Osteocyte (in vitro differentiated cells): Measurements from ENCODE around the gene VTN. TPM values are rescaled to one million over a fixed set of nuclear protein-coding genes. Genes with fewer than 3 reads are reported as not detected.
A peak's percentile ranks its signal among the peaks of the same experiment; 100 is the strongest.

Source experiments
- DNase-seq: peaks from one replicate; pipeline ENCODE4 v3.0.0; 2021; ENCODE audit warnings: mixed read lengths; ENCODE audit not compliant: unreplicated experiment; ENCODE audit errors: extremely low spot score
- H3K27ac Mint-ChIP-seq: one replicate; pipeline ENCODE4 v1.8.0; 2021; ENCODE audit warnings: mild to moderate bottlenecking, mixed read lengths; ENCODE audit not compliant: unreplicated experiment
- H3K27me3 Mint-ChIP-seq: one replicate; pipeline ENCODE4 v1.8.0; 2021; ENCODE audit warnings: mixed read lengths; ENCODE audit not compliant: unreplicated experiment
- H3K36me3 Mint-ChIP-seq: one replicate; pipeline ENCODE4 v1.8.0; 2021; ENCODE audit warnings: mixed read lengths; ENCODE audit not compliant: unreplicated experiment
- H3K4me1 Mint-ChIP-seq: one replicate; pipeline ENCODE4 v1.8.0; 2021; ENCODE audit warnings: mixed read lengths; ENCODE audit not compliant: unreplicated experiment
- H3K4me3 Mint-ChIP-seq: one replicate; pipeline ENCODE4 v1.8.0; 2021; ENCODE audit warnings: mild to moderate bottlenecking, moderate library complexity, mixed read lengths; ENCODE audit not compliant: unreplicated experiment
- H3K9me3 Mint-ChIP-seq: one replicate; pipeline ENCODE4 v1.8.0; 2021; ENCODE audit warnings: mixed read lengths; ENCODE audit not compliant: unreplicated experiment
- CTCF ChIP-seq: fragments of 200-600 bp; sonication (generic); IDR thresholded peaks from 2 replicates; pipeline ENCODE4 v1.5.0; 2021; ENCODE audit warnings: antibody characterized with exemption, mild to moderate bottlenecking, moderate library complexity
- total RNA-seq: library from RNA; stranded (reverse); gene quantifications from 2 replicates; pipeline ENCODE4 v1.2.1, GENCODE V29; 2021

Gene VTN
- total RNA-seq, 1 donor from 2014 or later, result 0.70 TPM

DNA sequence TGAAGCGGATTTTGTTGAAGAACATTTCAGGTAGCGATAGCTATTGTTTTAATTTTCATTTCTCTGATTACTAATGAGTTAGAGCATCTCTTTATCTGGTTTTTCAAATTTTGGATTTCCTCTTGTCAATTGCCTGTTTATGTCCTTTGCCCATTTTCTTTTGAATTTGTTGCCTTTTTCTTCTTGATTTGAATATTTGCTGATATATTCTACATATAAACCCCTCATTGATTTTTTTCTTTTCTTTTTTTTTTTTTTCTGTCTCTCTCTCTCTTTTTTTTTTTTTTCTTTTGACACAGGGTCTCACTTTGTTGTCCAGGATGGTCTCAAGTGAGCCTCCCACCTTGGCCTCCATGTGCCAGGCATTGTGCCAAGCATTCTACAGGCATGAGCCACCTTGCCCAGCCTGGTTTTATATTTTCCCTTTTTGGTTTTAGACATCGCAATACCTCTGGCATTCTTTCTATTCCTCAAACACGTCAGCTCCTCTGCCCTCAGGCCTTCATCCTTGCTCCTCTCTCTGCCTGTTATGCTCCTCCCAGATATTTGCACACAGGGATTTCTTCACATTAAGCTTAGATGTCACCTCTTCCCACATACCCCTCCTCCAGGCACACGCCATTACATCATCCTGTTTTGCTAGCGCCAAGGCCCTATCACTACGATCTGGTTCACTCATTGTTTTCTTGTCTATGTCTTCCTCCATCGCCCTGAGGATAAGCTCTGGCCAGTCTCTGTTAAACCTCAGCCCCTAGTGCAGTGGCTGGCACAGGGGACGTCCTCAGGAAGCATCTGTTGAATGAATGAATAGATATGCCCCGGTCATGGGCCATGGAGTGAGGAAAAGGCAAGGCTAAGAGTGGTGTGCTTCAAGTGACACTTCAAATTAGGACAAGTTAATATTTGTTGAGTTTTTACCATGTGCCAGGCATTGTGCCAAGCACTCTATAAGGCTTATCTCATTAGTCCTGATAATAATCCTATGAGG is 10.0 kb upstream of the VTN start:
- H3K36me3 Mint-ChIP-seq, result peaks cover 19% of the 10 kb centered on the region
- H3K27ac Mint-ChIP-seq, result no peak overlapping the region
- no peak for TF ChIP-seq CTCF
- peaks cover 4% of the 10 kb centered on the region for H3K4me1 Mint-ChIP-seq
- no peak overlapping the region for H3K4me3 Mint-ChIP-seq
- DNase-seq, result no peak
- no peaks in the 10 kb centered on the region for H3K27me3 Mint-ChIP-seq
- H3K9me3 Mint-ChIP-seq, result no peaks in the 10 kb centered on the region

DNA sequence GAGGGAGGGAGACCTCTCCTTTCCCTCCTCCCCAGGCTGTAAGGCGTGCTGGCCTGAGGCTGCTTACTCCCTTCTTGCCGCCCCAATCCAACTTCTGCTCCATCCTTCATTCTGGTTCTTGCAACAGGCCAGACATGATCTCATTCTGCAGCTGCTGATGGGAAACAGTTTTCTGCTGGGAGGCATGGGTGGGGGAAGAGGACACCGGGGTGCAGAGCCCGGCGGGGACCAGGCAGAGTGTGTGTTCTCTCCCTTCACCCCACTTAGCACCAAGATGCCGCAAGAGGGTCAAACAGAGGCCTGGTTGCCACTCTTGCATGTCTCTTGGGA is 2.8 kb upstream of the VTN start:
- Mint-ChIP-seq H3K27ac (no peak overlapping the region), H3K27me3 (no peaks in the 10 kb centered on the region), H3K36me3 (peaks cover 2% of the 10 kb centered on the region), H3K4me1 (peaks cover 26% of the 10 kb centered on the region), H3K4me3 (peak overlapping the region; percentile 69), H3K9me3 (no peaks in the 10 kb centered on the region)
- TF ChIP-seq CTCF, result no peak
- DNase-seq, result no peak

- no peaks in the 10 kb centered on the region for H3K27me3 Mint-ChIP-seq
- H3K4me1 Mint-ChIP-seq, result peaks cover 26% of the 10 kb centered on the region
- H3K27ac Mint-ChIP-seq, result no peak overlapping the region
- no peak for TF ChIP-seq CTCF
- H3K4me3 Mint-ChIP-seq, result peak overlapping the region; percentile 69
- H3K36me3 Mint-ChIP-seq, result peaks cover 2% of the 10 kb centered on the region
- DNase-seq, result no peak
- no peaks in the 10 kb centered on the region for H3K9me3 Mint-ChIP-seq
These were observed 2.3 kb upstream of the VTN start for GRCh38 chr17:28372203-28372944.

DNA sequence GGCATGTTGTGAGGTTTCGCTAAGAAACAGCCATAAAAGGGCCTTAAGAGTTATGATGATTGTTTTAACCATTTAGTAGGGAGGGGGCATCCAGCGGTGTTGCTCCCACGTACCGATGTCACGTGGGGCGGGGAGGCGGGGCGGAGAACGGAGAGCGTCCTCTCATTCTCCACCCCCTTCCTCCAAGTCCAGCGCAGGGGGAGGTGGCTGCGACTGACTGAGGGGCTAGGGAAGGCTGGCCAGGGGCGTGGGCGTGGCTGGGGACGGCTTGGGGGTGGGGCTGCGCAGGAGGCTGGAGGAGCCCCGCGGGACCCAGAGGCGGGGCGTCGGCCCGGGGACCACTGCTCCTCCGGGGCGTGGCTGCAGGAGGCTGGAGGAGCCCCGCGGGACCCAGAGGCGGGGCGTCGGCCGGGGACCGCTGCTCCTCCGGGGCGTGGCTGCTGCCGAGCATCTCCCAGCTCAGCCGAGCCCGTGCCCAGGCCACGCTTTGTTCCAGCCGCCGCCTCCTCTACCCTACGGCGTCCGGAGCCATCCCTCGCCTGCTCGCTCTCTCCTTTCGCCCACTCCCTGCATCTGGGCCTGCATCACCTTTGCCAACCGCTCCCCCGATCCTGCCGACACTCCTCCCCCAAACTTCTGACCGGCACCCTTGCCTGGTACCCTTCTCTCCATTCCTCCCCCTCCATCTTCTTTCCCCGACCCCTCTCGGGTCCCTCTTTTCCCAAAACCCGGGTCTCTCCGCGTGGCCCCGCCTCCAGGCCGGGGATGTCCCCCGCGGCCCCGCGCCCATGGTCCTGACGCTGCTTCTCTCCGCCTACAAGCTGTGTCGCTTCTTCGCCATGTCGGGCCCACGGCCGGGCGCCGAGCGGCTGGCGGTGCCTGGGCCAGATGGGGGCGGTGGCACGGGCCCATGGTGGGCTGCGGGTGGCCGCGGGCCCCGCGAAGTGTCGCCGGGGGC is 1.4 kb upstream of the VTN start, which contains the start of gene SARM1:
Gene SARM1 (plus strand): TSS at position 450 of the 958 bp plus-strand sequence. CDS start 339 bp downstream, at position 789.
- DNase-seq, result peak; percentile 95
- TF ChIP-seq CTCF, result no peak
- H3K36me3 Mint-ChIP-seq, result peaks cover 2% of the 10 kb centered on the region
- peak within 1 kb of the TSS; percentile 83 for H3K4me3 Mint-ChIP-seq
- H3K27me3 Mint-ChIP-seq, result no peaks in the 10 kb centered on the region
- no peaks in the 10 kb centered on the region for H3K9me3 Mint-ChIP-seq
- H3K27ac Mint-ChIP-seq, result peak within 1 kb of the TSS; percentile 76
- peaks cover 26% of the 10 kb centered on the region for H3K4me1 Mint-ChIP-seq
